H9 (cell line): Measurements from ENCODE around the gene ASXL3. TPM values are rescaled to one million over a fixed set of nuclear protein-coding genes. Genes with fewer than 3 reads are reported as not detected.

Experiments
- DNase-seq: peaks from one replicate; pipeline ENCODE4 v3.0.0-alpha.2; 2017
- H2AFZ ChIP-seq: one replicate; pipeline ENCODE4 v1.6.1; 2013; ENCODE audit warnings: mild to moderate bottlenecking, low read length, control low read depth, moderate library complexity
- H2AK5ac ChIP-seq: 2 replicates; pipeline ENCODE4 v1.6.1; 2013; ENCODE audit warnings: low read length, control low read depth, mixed read lengths; ENCODE audit not compliant: insufficient read length
- H2BK120ac ChIP-seq: one replicate; pipeline ENCODE4 v1.6.1; 2013; ENCODE audit warnings: low read depth, mild to moderate bottlenecking, low read length, control low read depth, inconsistent platforms; ENCODE audit not compliant: poor library complexity, severe bottlenecking
- H2BK12ac ChIP-seq: 2 replicates; pipeline ENCODE4 v1.6.1; 2013; ENCODE audit warnings: low read length, control low read depth, mixed read lengths, low read depth; ENCODE audit not compliant: insufficient read length
- H2BK15ac ChIP-seq: 2 replicates; pipeline ENCODE4 v1.6.1; 2013; ENCODE audit warnings: low read depth, low read length, control low read depth
- H2BK20ac ChIP-seq: one replicate; pipeline ENCODE4 v1.6.1; 2013; ENCODE audit warnings: low read depth, mild to moderate bottlenecking, low read length, control low read depth, inconsistent platforms; ENCODE audit not compliant: poor library complexity, severe bottlenecking
- H2BK5ac ChIP-seq: 2 replicates; pipeline ENCODE4 v1.6.1; 2013; ENCODE audit warnings: low read length, control low read depth, mixed read lengths; ENCODE audit not compliant: insufficient read length
- H3K14ac ChIP-seq: 2 replicates; pipeline ENCODE4 v1.6.1; 2013; ENCODE audit warnings: low read length, control low read depth; ENCODE audit not compliant: insufficient read depth
- H3K18ac ChIP-seq: 2 replicates; pipeline ENCODE4 v1.6.1; 2013; ENCODE audit warnings: low read depth, mild to moderate bottlenecking, mixed read lengths, low read length, control low read depth; ENCODE audit not compliant: insufficient read length
- H3K23ac ChIP-seq: 2 replicates; pipeline ENCODE4 v1.6.1; 2013; ENCODE audit warnings: low read length, control low read depth, mixed read lengths, low read depth; ENCODE audit not compliant: insufficient read length
- H3K23me2 ChIP-seq: 2 replicates; pipeline ENCODE4 v1.6.1; 2013; ENCODE audit warnings: low read depth, mild to moderate bottlenecking, mixed read lengths, low read length, control low read depth; ENCODE audit not compliant: insufficient read length, poor library complexity, severe bottlenecking
- H3K27ac ChIP-seq: 2 replicates; pipeline ENCODE4 v1.5.1; 2013; ENCODE audit warnings: low read length, control low read depth, mixed read lengths, low read depth; ENCODE audit not compliant: insufficient read length
- H3K27me3 ChIP-seq: 2 replicates; pipeline ENCODE4 v1.6.1; 2013; ENCODE audit warnings: low read length, control low read depth, inconsistent platforms; ENCODE audit not compliant: insufficient read depth
- H3K4ac ChIP-seq: 2 replicates; pipeline ENCODE4 v1.6.1; 2013; ENCODE audit warnings: low read depth, mild to moderate bottlenecking, control low read depth, inconsistent platforms, low read length, moderate library complexity
- H3K4me1 ChIP-seq: 2 replicates; pipeline ENCODE4 v1.6.1; 2013; ENCODE audit warnings: low read length, control low read depth, inconsistent platforms; ENCODE audit not compliant: insufficient read depth
- H3K4me2 ChIP-seq: 2 replicates; pipeline ENCODE4 v1.6.1; 2013; ENCODE audit warnings: low read length, control low read depth, mixed read lengths; ENCODE audit not compliant: insufficient read length, insufficient read depth
- H3K56ac ChIP-seq: 2 replicates; pipeline ENCODE4 v1.6.1; 2013; ENCODE audit warnings: low read depth, mild to moderate bottlenecking, mixed read lengths, low read length, control low read depth; ENCODE audit not compliant: insufficient read length
- H3K79me1 ChIP-seq: 2 replicates; pipeline ENCODE4 v1.6.1; 2013; ENCODE audit warnings: low read depth, mild to moderate bottlenecking, moderate library complexity, low read length, control low read depth, inconsistent platforms; ENCODE audit not compliant: insufficient read depth, poor library complexity, severe bottlenecking
- H3K79me2 ChIP-seq: 2 replicates; pipeline ENCODE4 v1.6.1; 2013; ENCODE audit warnings: low read length, control low read depth, inconsistent platforms; ENCODE audit not compliant: insufficient read depth
- H3K9ac ChIP-seq: 2 replicates; pipeline ENCODE4 v1.6.1; 2013; ENCODE audit warnings: low read length, control low read depth, mixed read lengths; ENCODE audit not compliant: insufficient read length; ENCODE audit errors: extremely low read depth
- H3K9me3 ChIP-seq: one replicate; pipeline ENCODE4 v1.6.1; 2013; ENCODE audit warnings: low read depth, low read length, inconsistent platforms; ENCODE audit not compliant: control insufficient read depth
- H3T11ph ChIP-seq: one replicate; pipeline ENCODE4 v1.6.1; 2013; ENCODE audit warnings: mild to moderate bottlenecking, low read length, control low read depth, inconsistent platforms
- H4K20me1 ChIP-seq: one replicate; pipeline ENCODE4 v1.6.1; 2013; ENCODE audit not compliant: control insufficient read depth, insufficient read length, insufficient read depth
- H4K5ac ChIP-seq: 2 replicates; pipeline ENCODE4 v1.6.1; 2013; ENCODE audit warnings: low read depth, mild to moderate bottlenecking, mixed read lengths, low read length, control low read depth; ENCODE audit not compliant: insufficient read length
- H4K8ac ChIP-seq: replicated peaks from 2 replicates; pipeline ENCODE4 v1.6.1; 2013; ENCODE audit warnings: low read length, control low read depth, mixed read lengths, low read depth; ENCODE audit not compliant: insufficient read length
- H4K91ac ChIP-seq: 2 replicates; pipeline ENCODE4 v1.6.1; 2013; ENCODE audit warnings: low read depth, mild to moderate bottlenecking, moderate library complexity, mixed read lengths, low read length, control low read depth; ENCODE audit not compliant: insufficient read length
- H3K27ac Mint-ChIP-seq, 3 experiments: 2 replicates in 2 of 3; 3 replicates in 1 of 3; pipeline ENCODE4 v1.8.0; 2020 to 2021; ENCODE audit warnings: mixed read lengths in 3 of 3, mild to moderate bottlenecking in 1 of 3, moderate library complexity in 1 of 3
- H3K27me3 Mint-ChIP-seq: 2 replicates; pipeline ENCODE4 v1.8.0; 2021; ENCODE audit warnings: low read depth, mild to moderate bottlenecking, moderate library complexity, mixed read lengths
- H3K36me3 Mint-ChIP-seq, 3 experiments: 2 replicates in 2 of 3; 3 replicates in 1 of 3; pipeline ENCODE4 v1.8.0; 2020 to 2021; ENCODE audit warnings: low read depth in 3 of 3, mixed read lengths in 3 of 3; ENCODE audit not compliant: insufficient read depth in 1 of 3
- H3K4me1 Mint-ChIP-seq, 2 experiments: 2 replicates each; pipeline ENCODE4 v1.8.0; 2020; ENCODE audit warnings: mixed read lengths in 2 of 2
- H3K4me3 Mint-ChIP-seq, 2 experiments: 2 replicates in 1 of 2; 3 replicates in 1 of 2; pipeline ENCODE4 v1.8.0; 2020 to 2021; ENCODE audit warnings: mild to moderate bottlenecking in 2 of 2, mixed read lengths in 2 of 2, moderate library complexity in 1 of 2
- H3K9me3 Mint-ChIP-seq, 2 experiments: 2 replicates in 1 of 2; 3 replicates in 1 of 2; pipeline ENCODE4 v1.8.0; 2020; ENCODE audit warnings: mild to moderate bottlenecking in 2 of 2, mixed read lengths in 2 of 2, moderate library complexity in 1 of 2
- WGBS: extraction: QIAGEN DNeasy Blood & Tissue Kit; methylation state at CpG from one replicate; pipeline ENCODE4 v1.1.7; 2013; ENCODE audit warnings: missing lambda C conversion rate, low lambda C conversion rate, mixed read lengths; ENCODE audit not compliant: insufficient read length; ENCODE audit errors: extremely low coverage; 5-methylcytosine and 5-hydroxymethylcytosine counted together
- total RNA-seq: library from RNA; stranded (reverse); gene quantifications from 2 replicates; pipeline ENCODE4 v1.2.1, GENCODE V29; 2021
- TF ChIP-seq, protein P1 (sequence below): fragments of 200-600 bp; sonication (generic); conservative IDR thresholded peaks from 3 replicates; pipeline ENCODE4 v1.8.0; 2021; ENCODE audit warnings: antibody characterized with exemption, mild to moderate bottlenecking

The ASXL3 gene
- total RNA-seq, 1 experiment from 2014 or later = 0.35 TPM

DNA sequence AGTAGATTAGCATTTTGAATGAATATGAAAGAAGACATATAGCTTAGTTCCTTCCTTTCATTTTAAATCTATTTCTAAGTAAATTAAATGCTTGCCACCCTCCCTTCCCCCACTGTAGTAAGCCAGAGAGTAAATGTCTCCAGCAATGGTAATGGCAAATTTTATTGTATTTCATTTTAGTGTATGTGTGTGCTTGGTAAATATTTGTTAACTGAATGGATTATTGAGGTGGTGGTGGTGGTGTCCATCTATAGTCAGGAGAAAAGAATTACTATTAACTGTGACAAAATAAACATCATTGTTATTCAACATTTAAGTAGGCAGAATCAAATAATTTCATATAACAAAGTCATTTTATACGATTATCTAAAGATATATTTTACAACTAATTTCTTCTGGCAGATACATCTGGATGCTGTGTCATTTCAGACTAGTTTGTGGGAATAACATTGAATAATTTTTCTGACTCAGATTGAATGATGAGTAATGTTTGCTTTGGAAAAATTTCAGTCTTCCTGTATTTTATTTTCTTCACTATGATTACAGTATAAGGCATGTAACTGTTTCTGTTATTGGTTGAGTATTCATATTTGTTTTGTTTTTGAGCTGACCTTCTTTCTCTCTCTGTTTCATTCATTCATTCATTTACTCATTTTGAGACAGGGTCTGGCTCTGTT, 18.3 kb downstream of the ASXL3 start:
- Histone ChIP-seq H3K56ac (no peak overlapping the region), H2BK5ac (no peak overlapping the region), H3K27ac (no peak overlapping the region), H3K79me2 (no peaks in the 10 kb centered on the region), H2AFZ (no peak overlapping the region), H3T11ph (no peak overlapping the region), H2BK15ac (no peak overlapping the region), H3K9ac (no peak overlapping the region), H3K79me1 (no peaks in the 10 kb centered on the region), H4K91ac (no peak overlapping the region), H3K4me2 (no peak overlapping the region), H2BK12ac (no peak overlapping the region), H2BK120ac (no peak overlapping the region), H4K8ac (no peak overlapping the region), H3K23ac (no peak overlapping the region), H2AK5ac (no peak overlapping the region), H3K27me3 (no peaks in the 10 kb centered on the region), H3K23me2 (no peaks in the 10 kb centered on the region), H4K5ac (no peak overlapping the region), H3K9me3 (no peaks in the 10 kb centered on the region), H3K4me1 (no peaks in the 10 kb centered on the region), H3K4ac (no peak overlapping the region), H3K14ac (no peak overlapping the region), H2BK20ac (no peak overlapping the region), H4K20me1 (no peaks in the 10 kb centered on the region), H3K18ac (no peak overlapping the region)
- Mint-ChIP-seq H3K9me3 (no peaks in the 10 kb centered on the region), H3K36me3 (no peaks in the 10 kb centered on the region), H3K4me1 (peaks cover 19 to 21% of the 10 kb centered on the region in 2 experiments), H3K4me3 (no peak overlapping the region), H3K27me3 (no peaks in the 10 kb centered on the region), H3K27ac (peak overlapping the region in 1 of 3 experiments; percentile 18; a peak in 2 of 7 replicates)
- no CpG with 5 or more reads among the region's 1 CpG for WGBS
- DNase-seq = no peak
- TF ChIP-seq, protein P1, sequence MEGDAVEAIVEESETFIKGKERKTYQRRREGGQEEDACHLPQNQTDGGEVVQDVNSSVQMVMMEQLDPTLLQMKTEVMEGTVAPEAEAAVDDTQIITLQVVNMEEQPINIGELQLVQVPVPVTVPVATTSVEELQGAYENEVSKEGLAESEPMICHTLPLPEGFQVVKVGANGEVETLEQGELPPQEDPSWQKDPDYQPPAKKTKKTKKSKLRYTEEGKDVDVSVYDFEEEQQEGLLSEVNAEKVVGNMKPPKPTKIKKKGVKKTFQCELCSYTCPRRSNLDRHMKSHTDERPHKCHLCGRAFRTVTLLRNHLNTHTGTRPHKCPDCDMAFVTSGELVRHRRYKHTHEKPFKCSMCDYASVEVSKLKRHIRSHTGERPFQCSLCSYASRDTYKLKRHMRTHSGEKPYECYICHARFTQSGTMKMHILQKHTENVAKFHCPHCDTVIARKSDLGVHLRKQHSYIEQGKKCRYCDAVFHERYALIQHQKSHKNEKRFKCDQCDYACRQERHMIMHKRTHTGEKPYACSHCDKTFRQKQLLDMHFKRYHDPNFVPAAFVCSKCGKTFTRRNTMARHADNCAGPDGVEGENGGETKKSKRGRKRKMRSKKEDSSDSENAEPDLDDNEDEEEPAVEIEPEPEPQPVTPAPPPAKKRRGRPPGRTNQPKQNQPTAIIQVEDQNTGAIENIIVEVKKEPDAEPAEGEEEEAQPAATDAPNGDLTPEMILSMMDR = no peak
